Transverse colon (tissue), 4 donors: ENCODE measurements around the gene SH2D2A. TPM values are rescaled to one million over a fixed set of nuclear protein-coding genes. Genes with fewer than 3 reads are reported as not detected.

Experiments used
- DNase-seq: peaks from one replicate; pipeline ENCODE4 v3.0.0-alpha.2; 2019
- H3K27ac ChIP-seq, 4 donors: fragments of 200-600 bp; sonication (generic); 2 replicates each; pipeline ENCODE4 v1.5.1; 2016 to 2018; ENCODE audit warnings: inconsistent platforms in 4 of 4
- H3K27me3 ChIP-seq: fragments of 200-600 bp; sonication (generic); 2 replicates; pipeline ENCODE4 v1.5.1; 2017; ENCODE audit warnings: inconsistent platforms
- H3K36me3 ChIP-seq, 4 donors: fragments of 200-600 bp; sonication (generic); 2 replicates each; pipeline ENCODE4 v1.5.1; 2017 to 2019; ENCODE audit warnings: inconsistent platforms in 4 of 4
- H3K4me1 ChIP-seq, 4 donors: fragments of 200-600 bp; sonication (generic); 2 replicates each; pipeline ENCODE4 v1.5.1; 2017 to 2020; ENCODE audit warnings: inconsistent platforms in 4 of 4
- H3K4me3 ChIP-seq, 4 donors: fragments of 200-600 bp; sonication (generic); 1 replicate in 1 of 4; 2 replicates in 3 of 4; pipeline versions ENCODE4 v1.5.1 to v1.6.1; 2017 to 2019; ENCODE audit warnings: inconsistent platforms in 4 of 4
- H3K9me3 ChIP-seq, 2 donors: fragments of 200-600 bp; sonication (generic); 2 replicates each; pipeline ENCODE4 v1.5.1; 2017 to 2019; ENCODE audit warnings: inconsistent platforms in 2 of 2
- EP300 ChIP-seq: sonication (generic); formaldehyde crosslinking; IDR thresholded peaks from one replicate; pipeline ENCODE4 v1.6.1; 2017; ENCODE audit warnings: antibody characterized with exemption, low read depth
- POLR2A ChIP-seq: fragments of 450-650 bp; IDR thresholded peaks from one replicate; pipeline ENCODE4 v1.6.1; 2016; ENCODE audit warnings: antibody characterized with exemption, mild to moderate bottlenecking, moderate library complexity
- POLR2AphosphoS5 ChIP-seq, 3 donors: sonication (generic); formaldehyde crosslinking; IDR thresholded peaks; one replicate each; pipeline ENCODE4 v1.6.1; 2016; ENCODE audit warnings: antibody characterized with exemption in 3 of 3
- WGBS, 2 donors: methylation state at CpG; one replicate each; pipeline ENCODE4 v1.1.5; 2018; ENCODE audit warnings: low coverage in 1 of 2; 5-methylcytosine and 5-hydroxymethylcytosine counted together
- in situ Hi-C, 4 donors: fragments of 200-750 bp; cut with MboI; loops; one replicate each; pipeline versions ENCODE4 v1.15.0 to v1.15.1; 2017; ENCODE audit warnings: low sequenced_read_pairs in 3 of 4, low pct_ligation_motif_present in 1 of 4, low pct_unique_long_range_greater_than_20kb in 1 of 4
- intact Hi-C: fragments of 100-400 bp; cut with DNase I; formaldehyde crosslinking; loops from one replicate; pipeline ENCODE4 v1.15.1; 2023; ENCODE audit warnings: low total_unique reads
- total RNA-seq, 4 donors: library from RNA; depleted of rRNA; stranded (reverse); fragments of >200 nt; gene quantifications; one replicate each; pipeline ENCODE4 v1.1.0, GENCODE V29; 2016
- TF ChIP-seq, protein P1 (sequence below), 5 experiments: fragments of 200-600 bp in 3 of 5; fragments of 450-650 bp in 2 of 5; sonication (generic) in 3 of 5; IDR thresholded peaks; 1 replicate in 2 of 5; 2 replicates in 3 of 5; pipeline ENCODE4 v1.5.1; 2016 to 2017; ENCODE audit warnings: antibody characterized with exemption in 5 of 5, inconsistent platforms in 3 of 5, mild to moderate bottlenecking in 2 of 5, moderate library complexity in 1 of 5

Gene SH2D2A
- total RNA-seq, 4 donors from 2014 or later = 1.9 to 5.9 (median 3.4) TPM; not detected in 1

DNA sequence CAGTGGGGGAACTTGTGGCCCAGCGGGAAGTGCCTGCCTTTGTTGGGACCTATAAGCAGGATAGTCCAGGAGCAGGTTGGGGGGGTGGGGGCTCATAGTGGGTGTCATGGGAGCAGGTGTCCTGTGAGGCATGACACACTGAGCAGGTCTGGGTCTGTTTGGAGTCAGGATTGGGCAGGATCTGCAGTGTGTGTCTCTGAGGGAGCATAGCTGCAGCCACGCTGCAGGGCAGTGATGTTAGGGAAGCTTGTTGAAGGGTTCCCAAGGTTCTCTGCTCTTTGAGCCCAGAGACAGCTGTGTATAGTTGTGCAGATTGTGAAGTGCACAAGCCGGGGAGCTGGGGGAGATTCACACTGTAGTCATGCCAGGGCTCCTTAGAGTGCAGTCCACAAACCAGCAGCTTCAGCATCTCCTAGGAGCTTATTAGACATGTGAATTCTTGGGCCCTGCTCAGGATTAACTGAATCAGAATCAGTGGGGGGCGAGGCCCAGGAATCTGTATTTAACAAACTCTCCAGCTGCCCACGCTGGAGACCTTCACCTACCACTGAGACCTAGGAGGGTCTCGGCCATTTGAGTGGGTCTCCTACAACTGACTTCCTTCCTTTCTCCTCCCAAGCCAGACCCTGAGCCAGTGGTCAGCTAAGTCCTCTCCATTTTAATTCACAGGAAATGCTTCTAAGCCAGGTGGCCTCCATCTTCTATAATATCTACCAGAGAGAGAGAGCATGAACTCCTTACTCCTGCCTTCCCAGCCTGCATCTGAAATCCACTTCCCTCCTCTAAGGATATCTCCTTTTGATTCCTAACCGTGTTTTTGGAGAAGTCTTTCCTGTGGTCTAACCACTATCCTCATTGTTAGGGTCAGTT, 31.2 kb upstream of the SH2D2A start:
- no peak overlapping the region for H3K27ac ChIP-seq
- TF ChIP-seq, protein P1, sequence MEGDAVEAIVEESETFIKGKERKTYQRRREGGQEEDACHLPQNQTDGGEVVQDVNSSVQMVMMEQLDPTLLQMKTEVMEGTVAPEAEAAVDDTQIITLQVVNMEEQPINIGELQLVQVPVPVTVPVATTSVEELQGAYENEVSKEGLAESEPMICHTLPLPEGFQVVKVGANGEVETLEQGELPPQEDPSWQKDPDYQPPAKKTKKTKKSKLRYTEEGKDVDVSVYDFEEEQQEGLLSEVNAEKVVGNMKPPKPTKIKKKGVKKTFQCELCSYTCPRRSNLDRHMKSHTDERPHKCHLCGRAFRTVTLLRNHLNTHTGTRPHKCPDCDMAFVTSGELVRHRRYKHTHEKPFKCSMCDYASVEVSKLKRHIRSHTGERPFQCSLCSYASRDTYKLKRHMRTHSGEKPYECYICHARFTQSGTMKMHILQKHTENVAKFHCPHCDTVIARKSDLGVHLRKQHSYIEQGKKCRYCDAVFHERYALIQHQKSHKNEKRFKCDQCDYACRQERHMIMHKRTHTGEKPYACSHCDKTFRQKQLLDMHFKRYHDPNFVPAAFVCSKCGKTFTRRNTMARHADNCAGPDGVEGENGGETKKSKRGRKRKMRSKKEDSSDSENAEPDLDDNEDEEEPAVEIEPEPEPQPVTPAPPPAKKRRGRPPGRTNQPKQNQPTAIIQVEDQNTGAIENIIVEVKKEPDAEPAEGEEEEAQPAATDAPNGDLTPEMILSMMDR (IDR thresholded peaks at IDR 0.05) = no peak
- TF ChIP-seq POLR2A (no peak), EP300 (no peak), POLR2AphosphoS5 (IDR thresholded peaks at IDR 0.05) (no peak)
- peaks cover 73% of the 10 kb centered on the region for H3K27me3 ChIP-seq
- DNase-seq = no peak
- peaks cover 0 to 20% (median 6%) of the 10 kb centered on the region in 4 donors for H3K4me1 ChIP-seq
- no peaks in the 10 kb centered on the region for H3K36me3 ChIP-seq
- intact Hi-C loops = no loop called here
- in situ Hi-C loops = no loop called here
- no peak overlapping the region for H3K4me3 ChIP-seq
- H3K9me3 ChIP-seq = no peaks in the 10 kb centered on the region
- 20 to 79% methylated on average over 1 to 7 of the region's 7 CpGs for WGBS, 2 donors

DNA sequence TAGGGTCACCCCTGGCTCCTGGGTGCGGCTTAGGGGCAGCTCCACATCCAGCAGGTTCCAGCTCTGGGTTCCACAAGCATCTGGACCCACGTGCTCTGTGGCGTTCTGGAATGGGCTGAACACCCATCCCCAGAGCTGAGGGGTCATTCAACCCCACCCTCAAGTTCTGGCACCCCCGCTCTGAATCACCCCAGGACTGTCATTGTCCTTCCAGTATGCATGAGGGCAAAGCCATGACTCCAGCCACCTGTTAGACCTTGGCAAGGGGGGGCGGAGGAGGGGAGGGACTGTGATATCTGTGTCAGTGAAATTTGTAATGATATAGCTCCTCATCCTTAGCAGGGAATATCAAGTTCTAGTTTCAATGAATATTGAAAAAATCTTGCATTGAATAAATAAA, 30.0 kb upstream of the SH2D2A start:
- H3K36me3 ChIP-seq = no peaks in the 10 kb centered on the region
- WGBS, 2 donors = 97% methylated on average over 4 of the region's 5 CpGs; no CpG with 5 or more reads in 1 of the 2 donors
- H3K27ac ChIP-seq = no peak overlapping the region
- in situ Hi-C loops (no loop called here), intact Hi-C loops (no loop called here)
- H3K4me3 ChIP-seq = no peak overlapping the region
- peaks cover 0 to 15% (median 6%) of the 10 kb centered on the region in 4 donors for H3K4me1 ChIP-seq
- TF ChIP-seq, protein P1 (IDR thresholded peaks at IDR 0.05) = no peak
- TF ChIP-seq EP300 (no peak), POLR2AphosphoS5 (IDR thresholded peaks at IDR 0.05) (no peak), POLR2A (no peak)
- no peak for DNase-seq
- H3K27me3 ChIP-seq = peaks cover 79% of the 10 kb centered on the region
- no peaks in the 10 kb centered on the region for H3K9me3 ChIP-seq

- peaks cover 82% of the 10 kb centered on the region for H3K27me3 ChIP-seq
- in situ Hi-C loops (no loop called here), intact Hi-C loops (no loop called here)
- H3K36me3 ChIP-seq = no peaks in the 10 kb centered on the region
- no peaks in the 10 kb centered on the region for H3K9me3 ChIP-seq
- H3K27ac ChIP-seq = no peak overlapping the region
- H3K4me1 ChIP-seq = peaks cover 0 to 15% (median 6%) of the 10 kb centered on the region in 4 donors
- no peak for DNase-seq
- H3K4me3 ChIP-seq = no peak overlapping the region
- TF ChIP-seq POLR2AphosphoS5 (IDR thresholded peaks at IDR 0.05) (no peak), EP300 (no peak), POLR2A (no peak)
- TF ChIP-seq, protein P1 (IDR thresholded peaks at IDR 0.05) = no peak
- 59 to 86% methylated on average over 2 to 18 of the region's 18 CpGs for WGBS, 2 donors
Observed at GRCh38 chr1:156845953-156846545, 29.4 kb upstream of the SH2D2A start.
